Activated effector memory CD4-positive, alpha-beta T cell treated with Interleukin-2 at 50 U/mL for 16 hours (primary cell): ENCODE measurements around the gene PLTP.
A peak's percentile ranks its signal among the peaks of the same experiment; 100 is the strongest.
"Not testable (repeated sequence)": the region's sequence is repeated elsewhere in the genome, so short reads cannot be mapped to it uniquely, and the experiment has no call there.

Experiments used
- DNase-seq: peaks from one replicate; pipeline ENCODE4 v3.0.0-alpha.2; 2020

PLTP gene

GRCh38 chr20:45896641-45897161 lies 15.3 kb downstream of the PLTP start:
- DNase-seq = no peak

- no peak for DNase-seq
Measured at GRCh38 chr20:45894797-45895196, 17.2 kb downstream of the PLTP start.

DNA sequence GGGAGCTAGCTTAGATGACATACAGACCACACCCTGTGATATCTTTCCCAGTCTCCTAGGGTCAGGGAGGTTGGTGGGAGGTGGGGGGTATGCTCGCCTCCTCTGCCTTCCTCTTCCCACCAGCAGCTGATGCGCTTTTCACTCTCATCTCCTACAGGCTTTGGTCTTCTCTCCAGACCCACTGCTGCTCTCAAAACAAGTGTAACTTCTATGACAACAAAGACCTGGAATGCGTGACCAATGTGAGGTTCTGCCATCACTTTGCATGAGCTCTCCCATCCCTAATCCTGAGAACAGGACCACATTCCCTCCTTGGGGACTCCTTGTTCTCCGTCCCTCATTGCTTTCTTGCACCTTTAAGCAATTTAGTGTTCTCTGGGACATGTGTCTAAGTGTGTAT lies 18.1 kb downstream of the PLTP start:
- no peak for DNase-seq

DNA sequence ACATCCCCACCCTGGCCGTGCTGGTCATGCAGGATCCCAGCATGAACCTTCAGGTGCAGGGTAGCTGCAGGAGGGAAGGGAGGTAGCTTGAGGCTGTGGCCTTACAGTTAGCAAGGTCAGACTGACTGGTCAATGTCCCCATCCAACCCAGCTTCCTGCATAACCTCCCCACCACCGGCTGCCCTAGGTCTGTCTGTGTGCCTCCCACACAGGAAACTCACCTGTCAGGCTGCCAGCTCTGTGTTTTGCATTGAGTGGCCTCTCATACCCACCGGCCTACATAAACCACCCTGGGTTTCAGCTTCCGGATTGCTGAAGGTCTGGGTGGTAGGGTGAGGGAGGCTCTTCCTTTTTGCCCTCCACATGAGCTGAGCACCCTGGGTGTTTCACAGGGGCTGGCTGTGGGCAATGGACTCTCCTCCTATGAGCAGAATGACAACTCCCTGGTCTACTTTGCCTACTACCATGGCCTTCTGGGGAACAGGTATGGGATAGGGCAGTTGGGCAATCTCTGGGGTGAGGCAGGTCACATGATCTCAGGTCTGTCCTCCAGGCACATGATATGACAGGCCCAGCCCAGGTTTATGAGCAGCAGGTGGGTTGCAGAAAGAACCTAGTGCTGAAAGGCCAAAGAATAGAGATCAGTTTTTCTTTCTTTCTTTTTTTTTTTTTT lies 19.0 kb downstream of the PLTP start:
- no peak for DNase-seq

DNA sequence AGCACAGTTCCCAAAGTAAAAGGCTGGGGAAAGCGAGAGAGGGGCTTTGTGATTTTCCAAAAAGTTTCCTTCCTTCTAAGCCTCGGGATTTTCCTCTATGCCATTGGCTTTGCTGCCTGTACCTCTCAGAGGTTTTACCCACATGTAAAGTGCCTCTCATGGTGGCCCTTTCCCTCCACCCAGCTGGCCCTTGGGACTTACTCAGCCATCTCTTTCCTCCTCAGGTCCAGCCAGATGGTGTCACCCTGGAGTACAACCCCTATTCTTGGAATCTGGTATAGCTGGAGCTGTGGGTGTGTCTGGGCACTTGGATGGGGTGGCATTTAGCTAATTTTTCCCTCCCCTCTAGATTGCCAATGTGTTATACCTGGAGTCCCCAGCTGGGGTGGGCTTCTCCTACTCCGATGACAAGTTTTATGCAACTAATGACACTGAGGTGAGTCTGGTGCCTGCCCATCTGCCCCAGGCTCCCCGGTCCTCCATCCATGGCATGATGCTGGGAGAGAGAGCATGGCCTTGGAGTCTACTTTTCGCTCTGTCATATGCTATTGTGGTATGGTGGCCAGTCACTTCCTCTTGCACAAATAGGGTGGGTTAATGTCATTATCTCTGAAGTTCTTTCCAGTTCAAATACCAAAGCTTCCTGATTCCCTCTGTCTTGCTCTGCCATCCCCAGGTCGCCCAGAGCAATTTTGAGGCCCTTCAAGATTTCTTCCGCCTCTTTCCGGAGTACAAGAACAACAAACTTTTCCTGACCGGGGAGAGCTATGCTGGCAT lies 19.7 kb downstream of the PLTP start:
- no peak for DNase-seq

GRCh38 chr20:45890985-45891983 lies 20.7 kb downstream of the PLTP start, which contains the start of the genes CTSA and NEURL2:
CTSA (plus strand) TSS chr20:45891335; CDS start chr20:45891569, 234 bp downstream.
NEURL2 (minus strand) TSS chr20:45891208; CDS start chr20:45890991, 217 bp downstream.
- DNase-seq = peak; percentile 71

DNA sequence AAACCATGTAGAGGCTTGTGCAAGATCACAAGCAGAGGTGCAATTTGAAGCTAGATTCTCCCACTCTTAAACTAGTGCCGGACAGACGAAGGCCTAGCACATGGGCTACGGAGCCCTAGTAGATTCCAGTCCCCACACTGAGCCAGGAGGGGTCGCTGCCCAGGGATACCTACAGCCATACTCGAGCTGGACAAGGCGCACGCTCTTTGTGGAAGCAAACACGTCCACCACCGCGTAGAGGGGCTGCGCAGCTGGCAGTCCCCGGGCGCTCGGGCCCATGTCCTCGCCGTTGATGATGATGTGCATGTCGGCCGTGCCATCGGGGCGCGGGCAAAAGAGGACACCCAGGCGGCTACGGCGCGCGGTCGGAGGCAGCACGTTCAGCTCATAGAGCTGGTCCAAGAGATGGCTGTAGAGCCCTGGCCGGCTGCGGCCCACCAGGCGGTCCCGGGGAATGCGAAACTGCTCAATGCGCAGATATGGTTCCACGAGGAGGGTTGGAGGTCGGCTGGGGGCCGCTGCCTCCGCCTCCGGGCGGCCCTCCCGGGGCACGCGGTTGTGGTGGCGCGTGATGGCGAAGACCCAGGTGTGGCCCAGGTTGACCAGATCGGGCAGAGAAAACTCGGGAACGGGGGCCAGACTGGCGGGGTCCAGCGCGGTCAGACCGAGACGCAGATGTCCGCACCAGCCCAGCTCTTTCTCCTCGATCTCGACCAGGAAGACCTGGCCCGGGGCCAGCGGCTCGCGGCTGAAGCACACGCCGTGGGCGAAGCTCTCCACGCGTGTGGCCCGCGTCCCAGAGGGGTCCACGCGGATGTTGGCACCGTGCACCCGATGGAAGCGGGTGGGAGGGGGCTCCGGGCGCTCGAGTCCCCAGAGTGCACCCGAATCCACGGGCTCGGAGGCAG lies 21.6 kb downstream of the PLTP start:
- DNase-seq = no peak

- DNase-seq = no peak
Measured at GRCh38 chr20:45888681-45889080, 23.3 kb downstream of the PLTP start.

- DNase-seq = no peak
Measured at GRCh38 chr20:45887346-45887715, 24.6 kb downstream of the PLTP start, which contains the start of gene SPATA25. SPATA25 (minus strand) TSS chr20:45887622; CDS start chr20:45887590, 32 bp downstream.

GRCh38 chr20:45886590-45887345 lies 25.2 kb downstream of the PLTP start:
- no peak for DNase-seq

DNA sequence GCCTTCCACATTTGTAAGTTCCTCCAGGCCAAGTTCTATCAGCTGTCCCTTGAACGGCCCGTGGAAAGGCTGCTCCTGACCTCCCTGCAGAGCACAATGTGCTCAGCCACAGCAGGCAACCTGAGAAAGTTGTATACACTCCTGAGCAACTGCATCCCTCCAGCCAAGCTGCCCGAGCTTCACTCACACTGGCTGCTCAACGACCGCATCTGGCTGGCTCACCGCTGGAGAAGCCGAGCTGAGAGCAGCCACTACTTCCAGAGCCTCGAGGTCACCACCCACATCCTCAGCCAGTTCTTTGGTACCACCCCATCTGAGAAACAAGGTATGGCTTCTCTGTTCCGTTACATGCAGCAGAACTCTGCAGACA lies 28.9 kb downstream of the PLTP start:
- DNase-seq = no peak

DNA sequence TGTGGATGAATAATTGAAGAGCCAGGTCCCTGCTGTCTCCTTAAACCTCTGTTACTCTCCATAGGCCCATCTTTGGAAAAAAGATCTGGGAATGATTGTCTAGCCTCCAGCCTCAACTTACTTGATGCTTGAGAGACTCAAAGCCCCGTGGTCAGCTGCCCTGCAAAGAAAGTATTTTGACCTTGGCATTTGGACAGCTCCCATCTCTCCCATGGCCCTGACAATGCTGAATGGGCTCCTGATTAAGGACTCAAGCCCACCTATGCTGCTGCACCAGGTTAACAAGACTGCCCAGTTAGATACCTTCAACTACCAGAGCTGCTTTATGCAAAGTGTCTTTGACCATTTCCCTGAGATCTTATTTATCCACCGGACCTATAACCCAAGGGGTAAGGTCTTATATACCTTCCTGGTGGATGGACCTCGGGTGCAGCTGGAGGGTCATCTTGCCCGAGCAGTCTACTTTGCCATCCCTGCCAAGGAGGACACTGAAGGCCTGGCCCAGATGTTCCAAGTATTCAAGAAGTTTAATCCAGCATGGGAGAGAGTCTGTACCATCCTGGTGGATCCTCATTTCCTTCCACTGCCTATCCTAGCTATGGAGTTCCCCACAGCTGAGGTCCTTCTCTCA lies 29.4 kb downstream of the PLTP start:
- no peak for DNase-seq

GRCh38 chr20:45880988-45881788 lies 30.8 kb downstream of the PLTP start, which contains the start of gene ZSWIM1:
ZSWIM1 (plus strand) TSS chr20:45881227; CDS start chr20:45882593, 1,366 bp downstream.
- peak; percentile 97 for DNase-seq

DNA sequence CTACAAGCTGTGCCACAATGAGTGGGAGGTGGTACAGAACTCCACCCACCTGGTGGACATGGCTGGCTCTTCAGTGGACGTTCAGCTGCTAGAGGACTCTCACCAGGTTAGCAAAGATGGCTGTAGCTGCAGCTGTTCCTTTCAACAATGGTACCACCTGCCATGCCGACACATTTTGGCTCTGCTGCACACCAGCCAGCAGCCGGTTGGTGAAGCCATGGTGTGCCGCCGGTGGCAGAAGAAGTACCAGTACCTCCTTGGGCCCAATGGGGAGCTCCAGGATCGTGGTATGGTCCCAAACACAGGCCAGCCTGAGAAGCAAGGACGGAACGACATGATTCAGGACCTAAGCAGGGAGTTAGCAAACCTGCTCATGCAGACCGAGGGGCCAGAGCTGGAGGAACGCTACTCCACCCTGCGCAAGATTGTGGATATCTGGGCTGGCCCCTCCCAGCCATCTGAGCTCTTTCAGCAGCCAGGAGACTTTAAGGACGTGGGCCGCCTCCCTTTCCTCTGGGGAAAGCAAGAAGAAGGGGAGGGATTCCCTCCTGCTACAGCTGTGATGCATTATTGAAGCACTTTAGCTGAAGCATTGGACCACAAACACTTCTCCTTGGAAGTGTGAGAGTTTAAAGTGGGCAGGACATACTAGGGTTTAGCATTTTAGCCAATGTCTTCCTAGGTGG lies 33.7 kb downstream of the PLTP start:
- no peak for DNase-seq

DNA sequence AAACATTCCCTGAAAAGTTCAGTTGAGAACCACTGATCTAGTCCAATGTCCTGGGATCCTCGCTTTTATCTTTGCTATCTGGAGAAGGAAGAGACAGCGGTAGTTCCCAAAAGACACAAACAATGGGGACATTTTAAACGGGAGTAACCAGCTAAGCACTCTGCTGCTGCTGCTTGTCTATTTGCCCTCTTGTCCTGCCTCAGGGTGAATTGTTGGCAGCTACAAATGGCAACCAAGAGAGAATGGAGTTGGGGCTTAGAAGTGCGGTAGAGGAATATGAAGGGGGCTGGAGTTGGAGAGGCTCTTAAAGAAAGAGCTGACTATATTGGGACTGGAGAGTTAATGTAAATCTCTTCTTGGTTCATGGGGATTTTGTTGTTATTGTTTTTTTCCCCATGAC lies 37.4 kb downstream of the PLTP start:
- no peak for DNase-seq

- DNase-seq = not testable (repeated sequence)
Measured at GRCh38 chr20:45874104-45874481, 37.9 kb downstream of the PLTP start.

DNA sequence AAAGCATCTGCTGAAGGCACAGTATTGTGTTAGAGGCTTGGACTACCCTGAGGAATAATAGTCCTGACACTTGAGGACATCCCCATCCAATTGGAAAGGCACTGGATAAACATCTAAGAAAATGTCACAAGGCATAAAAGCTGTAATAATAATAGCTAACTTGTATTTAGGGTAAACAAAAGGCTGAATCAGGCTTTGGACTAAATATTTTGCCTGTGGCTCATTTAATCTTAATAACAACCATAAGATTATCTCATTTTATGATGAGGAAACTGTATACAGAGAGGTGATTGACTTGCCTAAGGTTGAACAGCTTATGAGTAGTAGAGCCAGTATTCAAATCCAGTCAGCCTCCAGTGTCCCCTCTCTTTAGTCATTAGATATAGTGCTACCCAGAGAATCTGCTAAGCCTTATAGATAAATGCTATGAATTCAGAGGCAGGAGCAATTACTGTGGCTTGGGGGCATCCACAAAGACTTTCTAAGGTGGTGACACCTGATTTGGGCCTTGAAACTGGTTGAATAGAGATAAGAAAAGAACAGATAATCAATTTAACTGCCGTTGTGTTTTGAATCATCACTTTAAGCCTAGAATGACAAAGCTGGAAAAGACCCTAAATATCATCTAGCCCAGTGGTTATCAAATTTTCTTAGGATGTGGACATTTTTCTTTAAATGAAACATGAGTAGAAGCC lies 38.4 kb downstream of the PLTP start:
- DNase-seq = no peak

GRCh38 chr20:45872626-45873025 lies 39.3 kb downstream of the PLTP start:
- no peak for DNase-seq
